GM19372 (cell line): ENCODE measurements around the gene CCDC63.

Source experiments
- ATAC-seq: cut with Tn5 transposase; IDR thresholded peaks from one replicate; pipeline ENCODE4 v1.9.1; 2021; ENCODE audit warnings: mild to moderate bottlenecking, low read depth, moderate library complexity; ENCODE audit not compliant: unreplicated experiment

Gene CCDC63

GRCh38 chr12:110919720-110920119 is 72.9 kb downstream of the CCDC63 start:
- no peak for ATAC-seq

- ATAC-seq = no peak
These were observed 73.6 kb downstream of the CCDC63 start, which contains the start of gene MYL2 for GRCh38 chr12:110920324-110920910. TSS of gene MYL2 (minus strand) at chr12:110920579. CDS start at chr12:110920529, 50 bp downstream.

- no peak for ATAC-seq
These were observed 74.5 kb downstream of the CCDC63 start for GRCh38 chr12:110921262-110921661.

- no peak for ATAC-seq
These were observed 75.9 kb downstream of the CCDC63 start for GRCh38 chr12:110922652-110923051.

- no peak for ATAC-seq
These were observed 76.4 kb downstream of the CCDC63 start for GRCh38 chr12:110923192-110923591.

- no peak for ATAC-seq
These were observed 77.0 kb downstream of the CCDC63 start for GRCh38 chr12:110923692-110924334.

GRCh38 chr12:110927546-110927945 is 80.8 kb downstream of the CCDC63 start:
- ATAC-seq = no peak

- no peak for ATAC-seq
These were observed 81.9 kb downstream of the CCDC63 start for GRCh38 chr12:110928700-110929099.

GRCh38 chr12:110929818-110930217 is 83.0 kb downstream of the CCDC63 start:
- ATAC-seq = no peak

- no peak for ATAC-seq
These were observed 83.8 kb downstream of the CCDC63 start for GRCh38 chr12:110930348-110931314.

- ATAC-seq = no peak
These were observed 84.5 kb downstream of the CCDC63 start for GRCh38 chr12:110931315-110931728.

GRCh38 chr12:110932046-110932445 is 85.3 kb downstream of the CCDC63 start:
- no peak for ATAC-seq

GRCh38 chr12:110933326-110933974 is 86.7 kb downstream of the CCDC63 start:
- no peak for ATAC-seq

GRCh38 chr12:110934093-110934852 is 87.5 kb downstream of the CCDC63 start:
- no peak for ATAC-seq

- ATAC-seq = no peak
These were observed 88.8 kb downstream of the CCDC63 start for GRCh38 chr12:110935588-110935987.

GRCh38 chr12:110936367-110937103 is 89.7 kb downstream of the CCDC63 start:
- no peak for ATAC-seq

- ATAC-seq = no peak
These were observed 90.4 kb downstream of the CCDC63 start for GRCh38 chr12:110937104-110937641.

- ATAC-seq = no peak
These were observed 93.5 kb downstream of the CCDC63 start for GRCh38 chr12:110940296-110940695.

- no peak for ATAC-seq
These were observed 94.1 kb downstream of the CCDC63 start for GRCh38 chr12:110940933-110941332.
